ENCODE data around the gene CRLF1. TPM values are rescaled to one million over a fixed set of nuclear protein-coding genes. Genes with fewer than 3 reads are reported as not detected.

The CRLF1 gene
- total RNA-seq, 1 experiment from 2014 or later = 16.2 TPM

- H3K9me3 Mint-ChIP-seq = no peaks in the 10 kb centered on the region; a peak in 1 of 5 replicates
- Histone ChIP-seq H2BK12ac (ENCODE audit: insufficient read length, low read depth, low read length) (no peak overlapping the region), H2AFZ (ENCODE audit: low read length) (no peak overlapping the region), H3K4me2 (ENCODE audit: insufficient read depth, insufficient read length, low read length) (peak overlapping the region; percentile 1), H2BK120ac (ENCODE audit: low read depth, low read length, poor library complexity, severe bottlenecking) (no peak overlapping the region), H3K23ac (ENCODE audit: insufficient read length, low read depth, low read length) (no peak overlapping the region), H3K4me1 (ENCODE audit: insufficient read depth, low read length) (peaks cover 9% of the 10 kb centered on the region), H3K18ac (ENCODE audit: insufficient read length, low read depth, low read length) (no peak overlapping the region), H3K9me3 (ENCODE audit: control insufficient read depth, low read depth, low read length) (no peaks in the 10 kb centered on the region), H4K20me1 (ENCODE audit: control insufficient read depth, insufficient read depth, insufficient read length) (no peaks in the 10 kb centered on the region), H3K56ac (ENCODE audit: insufficient read length, low read depth, low read length) (no peak overlapping the region), H3K9ac (ENCODE audit: extremely low read depth, insufficient read length, low read length) (no peak overlapping the region), H3K27me3 (ENCODE audit: insufficient read depth, low read length) (peaks cover 64% of the 10 kb centered on the region), H3K27ac (ENCODE audit: insufficient read length, low read depth, low read length) (no peak overlapping the region), H4K5ac (ENCODE audit: insufficient read length, low read depth, low read length) (no peak overlapping the region), H3K79me2 (ENCODE audit: insufficient read depth, low read length) (no peaks in the 10 kb centered on the region), H4K8ac (replicated peaks; ENCODE audit: insufficient read length, low read depth, low read length) (no peak overlapping the region), H2AK5ac (ENCODE audit: insufficient read length, low read length) (no peak overlapping the region), H2BK15ac (ENCODE audit: low read depth, low read length) (no peak overlapping the region), H3K23me2 (ENCODE audit: insufficient read length, low read depth, low read length, poor library complexity, severe bottlenecking) (peaks cover 3% of the 10 kb centered on the region), H3K79me1 (ENCODE audit: insufficient read depth, low read depth, low read length, poor library complexity, severe bottlenecking) (no peaks in the 10 kb centered on the region), H4K91ac (ENCODE audit: insufficient read length, low read depth, low read length) (no peak overlapping the region), H2BK20ac (ENCODE audit: low read depth, low read length, poor library complexity, severe bottlenecking) (no peak overlapping the region), H3T11ph (ENCODE audit: low read length) (no peak overlapping the region), H3K4ac (ENCODE audit: low read depth, low read length) (no peak overlapping the region), H3K14ac (ENCODE audit: insufficient read depth, low read length) (no peak overlapping the region), H2BK5ac (ENCODE audit: insufficient read length, low read length) (no peak overlapping the region)
- peaks cover 31 to 43% of the 10 kb centered on the region in 2 experiments for H3K4me1 Mint-ChIP-seq
- peak overlapping the region; percentile 64 to 75 for H3K4me3 Mint-ChIP-seq
- no peak for DNase-seq
- peak overlapping the region in 2 of 3 experiments; percentile 26 to 40; a peak in 2 of 7 replicates for H3K27ac Mint-ChIP-seq
- peaks cover 0 to 6% (median 0%) of the 10 kb centered on the region in 3 experiments; a peak in 2 of 7 replicates for H3K36me3 Mint-ChIP-seq (ENCODE audit: insufficient read depth in 1 of 3, low read depth in 3 of 3)
- no peak for TF ChIP-seq CTCF (conservative IDR thresholded peaks at IDR 0.05)
- peaks cover 86% of the 10 kb centered on the region for H3K27me3 Mint-ChIP-seq (ENCODE audit: low read depth)
- WGBS (ENCODE audit: extremely low coverage, insufficient read length, low lambda C conversion rate) = no CpG with 5 or more reads among the region's 17 CpGs
Observed at GRCh38 chr19:18605196-18605545, 1.4 kb downstream of the CRLF1 start.

Data from H9 (cell line).